HEK293 (cell line): ENCODE data around the gene MOSPD3.
A peak's percentile ranks its signal among the peaks of the same experiment; 100 is the strongest.

Experiments
- CTCF ChIA-PET: fragments of 350-600 bp; formaldehyde crosslinking; extraction: SDS; loops from one replicate; lab custom pipeline; 2021; ENCODE audit warnings: antibody characterized with exemption; lab: Yijun Ruan, JAX
- POLR2A ChIA-PET: fragments of 300-600 bp; formaldehyde crosslinking; extraction: SDS; loops from one replicate; lab custom pipeline; 2020; ENCODE audit warnings: antibody characterized with exemption, inconsistent platforms; lab: Yijun Ruan, JAX
- H3K27ac ChIP-seq: fragments of 200-500 bp; sonication (Bioruptor generic); 2 replicates; pipeline ENCODE4 v1.5.1; 2014; ENCODE audit warnings: low read depth, low read length, control low read depth, inconsistent platforms; ENCODE audit errors: extremely low read depth
- H3K36me3 ChIP-seq, 2 experiments: fragments of 200-500 bp in 1 of 2; sonication (Bioruptor generic) in 1 of 2; 1 replicate in 1 of 2; 2 replicates in 1 of 2; pipeline ENCODE4 v1.5.1; 2014 to 2017; ENCODE audit warnings: inconsistent platforms in 2 of 2, low read length in 2 of 2; ENCODE audit not compliant: control insufficient read depth in 2 of 2, insufficient read depth in 1 of 2
- H3K4me1 ChIP-seq: fragments of 200-500 bp; sonication (Bioruptor generic); 2 replicates; pipeline ENCODE4 v1.5.1; 2014; ENCODE audit warnings: mild to moderate bottlenecking, low read length, inconsistent platforms; ENCODE audit not compliant: control insufficient read depth, insufficient read depth
- H3K4me3 ChIP-seq: 2 replicates; pipeline ENCODE4 v1.5.1; 2011; ENCODE audit warnings: low read depth, mild to moderate bottlenecking, control low read depth, low read length, moderate library complexity
- H3K9me3 ChIP-seq: fragments of 200-500 bp; sonication (Bioruptor generic); 2 replicates; pipeline ENCODE4 v1.5.1; 2014; ENCODE audit warnings: low read depth, low read length, inconsistent platforms; ENCODE audit not compliant: control insufficient read depth, insufficient read depth
- GLI2 ChIP-seq: fragments of 450-650 bp; formaldehyde crosslinking; IDR thresholded peaks from 2 replicates; pipeline ENCODE4; 2017; ENCODE audit warnings: missing biosample characterization, missing genetic modification characterization, low read depth, borderline replicate concordance
- GLI4 ChIP-seq: fragments of 450-650 bp; formaldehyde crosslinking; IDR thresholded peaks from 2 replicates; pipeline ENCODE4 v1.5.1; 2016; ENCODE audit warnings: missing biosample characterization, missing genetic modification characterization
- GLIS2 ChIP-seq: fragments of 450-650 bp; formaldehyde crosslinking; IDR thresholded peaks from 2 replicates; pipeline ENCODE4 v1.5.1; 2016; ENCODE audit warnings: missing biosample characterization, missing genetic modification characterization
- HOXA7 ChIP-seq: sonication (generic); formaldehyde crosslinking; IDR thresholded peaks from 2 replicates; pipeline ENCODE4 v1.8.1; 2022; ENCODE audit warnings: missing genetic modification reagents, borderline replicate concordance
- KLF8 ChIP-seq: fragments of 450-650 bp; formaldehyde crosslinking; IDR thresholded peaks from 2 replicates; pipeline ENCODE4 v1.5.1; 2016; ENCODE audit warnings: missing biosample characterization, missing genetic modification characterization
- SP3 ChIP-seq: fragments of 450-650 bp; formaldehyde crosslinking; IDR thresholded peaks from 2 replicates; pipeline ENCODE4 v1.5.1; 2016; ENCODE audit warnings: missing biosample characterization, missing genetic modification characterization
- ZEB2 ChIP-seq: fragments of 450-650 bp; formaldehyde crosslinking; IDR thresholded peaks from 2 replicates; pipeline ENCODE4 v1.5.1; 2016; ENCODE audit warnings: missing biosample characterization, missing genetic modification characterization
- ZFP69B ChIP-seq: fragments of 450-650 bp; formaldehyde crosslinking; IDR thresholded peaks from 2 replicates; pipeline ENCODE4 v1.5.1; 2016; ENCODE audit warnings: missing biosample characterization, missing genetic modification characterization
- ZNF133 ChIP-seq: fragments of 450-650 bp; formaldehyde crosslinking; IDR thresholded peaks from 2 replicates; pipeline ENCODE4 v1.5.1; 2016; ENCODE audit warnings: missing biosample characterization, missing genetic modification characterization
- ZNF16 ChIP-seq: fragments of 450-650 bp; formaldehyde crosslinking; IDR thresholded peaks from 2 replicates; pipeline ENCODE4 v1.5.1; 2016; ENCODE audit warnings: low read depth, missing biosample characterization, missing genetic modification characterization
- ZNF175 ChIP-seq: fragments of 450-650 bp; formaldehyde crosslinking; IDR thresholded peaks from 2 replicates; pipeline ENCODE4 v1.5.1; 2016; ENCODE audit warnings: missing biosample characterization, missing genetic modification characterization
- ZNF211 ChIP-seq: fragments of 450-650 bp; formaldehyde crosslinking; IDR thresholded peaks from 2 replicates; pipeline ENCODE4 v1.5.1; 2016; ENCODE audit warnings: low read depth, missing biosample characterization, missing genetic modification characterization
- ZNF221 ChIP-seq: fragments of 450-650 bp; formaldehyde crosslinking; IDR thresholded peaks from 2 replicates; pipeline ENCODE4 v1.5.1; 2017; ENCODE audit warnings: missing biosample characterization, missing genetic modification characterization, borderline replicate concordance
- ZNF23 ChIP-seq: fragments of 450-650 bp; formaldehyde crosslinking; IDR thresholded peaks from 2 replicates; pipeline ENCODE4 v1.5.1; 2016; ENCODE audit warnings: missing biosample characterization, missing genetic modification characterization, borderline replicate concordance
- ZNF248 ChIP-seq: fragments of 450-650 bp; formaldehyde crosslinking; IDR thresholded peaks from 2 replicates; pipeline ENCODE4 v1.5.1; 2017; ENCODE audit warnings: missing biosample characterization, missing genetic modification characterization
- ZNF266 ChIP-seq: fragments of 450-650 bp; formaldehyde crosslinking; IDR thresholded peaks from 2 replicates; pipeline ENCODE4 v1.5.1; 2016; ENCODE audit warnings: missing biosample characterization, missing genetic modification characterization, low read depth
- ZNF391 ChIP-seq: fragments of 450-650 bp; formaldehyde crosslinking; IDR thresholded peaks from 2 replicates; pipeline ENCODE4 v1.5.1; 2016; ENCODE audit warnings: low read depth, missing biosample characterization, missing genetic modification characterization, borderline replicate concordance
- ZNF394 ChIP-seq: fragments of 450-650 bp; formaldehyde crosslinking; IDR thresholded peaks from 2 replicates; pipeline ENCODE4 v1.5.1; 2016; ENCODE audit warnings: missing biosample characterization, missing genetic modification characterization, mild to moderate bottlenecking, moderate library complexity, borderline replicate concordance
- ZNF423 ChIP-seq: fragments of 450-650 bp; formaldehyde crosslinking; IDR thresholded peaks from 2 replicates; pipeline ENCODE4 v1.5.1; 2016; ENCODE audit warnings: missing biosample characterization, missing genetic modification characterization
- ZNF48 ChIP-seq: fragments of 450-650 bp; formaldehyde crosslinking; IDR thresholded peaks from 2 replicates; pipeline ENCODE4 v1.5.1; 2016; ENCODE audit warnings: missing biosample characterization, missing genetic modification characterization
- ZNF501 ChIP-seq: fragments of 450-650 bp; formaldehyde crosslinking; IDR thresholded peaks from 2 replicates; pipeline ENCODE4 v1.5.1; 2016; ENCODE audit warnings: missing biosample characterization, missing genetic modification characterization
- ZNF514 ChIP-seq: fragments of 450-650 bp; formaldehyde crosslinking; IDR thresholded peaks from 2 replicates; pipeline ENCODE4 v1.5.1; 2016; ENCODE audit warnings: missing biosample characterization, missing genetic modification characterization
- ZNF548 ChIP-seq: fragments of 450-650 bp; formaldehyde crosslinking; IDR thresholded peaks from 2 replicates; pipeline ENCODE4 v1.5.1; 2016; ENCODE audit warnings: missing biosample characterization, missing genetic modification characterization
- ZNF549 ChIP-seq: fragments of 450-650 bp; IDR thresholded peaks from 2 replicates; pipeline ENCODE4 v1.5.1; 2018; ENCODE audit warnings: missing biosample characterization, missing genetic modification characterization, mild to moderate bottlenecking, inconsistent platforms, moderate library complexity
- ZNF585B ChIP-seq: fragments of 450-650 bp; formaldehyde crosslinking; IDR thresholded peaks from 2 replicates; pipeline ENCODE4 v1.5.1; 2016; ENCODE audit warnings: missing biosample characterization, missing genetic modification characterization
- ZNF621 ChIP-seq: fragments of 450-650 bp; formaldehyde crosslinking; IDR thresholded peaks from 2 replicates; pipeline ENCODE4 v1.5.1; 2017; ENCODE audit warnings: missing biosample characterization, missing genetic modification characterization
- ZNF626 ChIP-seq: fragments of 450-650 bp; sonication (Bioruptor Pico); formaldehyde crosslinking; IDR thresholded peaks from 2 replicates; pipeline ENCODE4 v1.5.1; 2018; ENCODE audit warnings: missing biosample characterization, missing genetic modification characterization, inconsistent platforms
- ZNF670 ChIP-seq: fragments of 450-650 bp; formaldehyde crosslinking; IDR thresholded peaks from 2 replicates; pipeline ENCODE4 v1.5.1; 2016; ENCODE audit warnings: missing biosample characterization, missing genetic modification characterization, low read depth
- ZNF776 ChIP-seq: fragments of 450-650 bp; formaldehyde crosslinking; IDR thresholded peaks from 2 replicates; pipeline ENCODE4 v1.5.0; 2017; ENCODE audit warnings: missing biosample characterization, missing genetic modification characterization, borderline replicate concordance
- ZSCAN23 ChIP-seq: fragments of 450-650 bp; formaldehyde crosslinking; IDR thresholded peaks from 2 replicates; pipeline ENCODE4 v1.5.1; 2016; ENCODE audit warnings: missing biosample characterization, missing genetic modification characterization
- ZSCAN30 ChIP-seq: fragments of 450-650 bp; IDR thresholded peaks from 2 replicates; pipeline ENCODE4 v1.5.1; 2018; ENCODE audit warnings: missing biosample characterization, mild to moderate bottlenecking, missing genetic modification characterization, moderate library complexity
- TF ChIP-seq, protein P1 (sequence below): fragments of 450-650 bp; formaldehyde crosslinking; IDR thresholded peaks from 2 replicates; pipeline ENCODE4 v1.5.1; 2016; ENCODE audit warnings: missing biosample characterization, missing genetic modification characterization, low read depth
- TF ChIP-seq, protein P2 (sequence below): fragments of 450-650 bp; formaldehyde crosslinking; IDR thresholded peaks from 2 replicates; pipeline ENCODE4 v1.5.1; 2016; ENCODE audit warnings: missing biosample characterization, missing genetic modification characterization
- TF ChIP-seq, protein P3 (sequence below): fragments of 450-650 bp; formaldehyde crosslinking; IDR thresholded peaks from 2 replicates; pipeline ENCODE4 v1.5.1; 2016; ENCODE audit warnings: missing biosample characterization, missing genetic modification characterization
- TF ChIP-seq, protein P4 (sequence below): fragments of 450-650 bp; formaldehyde crosslinking; IDR thresholded peaks from 2 replicates; pipeline ENCODE4 v1.5.1; 2016; ENCODE audit warnings: missing biosample characterization, missing genetic modification characterization

MOSPD3 gene

DNA sequence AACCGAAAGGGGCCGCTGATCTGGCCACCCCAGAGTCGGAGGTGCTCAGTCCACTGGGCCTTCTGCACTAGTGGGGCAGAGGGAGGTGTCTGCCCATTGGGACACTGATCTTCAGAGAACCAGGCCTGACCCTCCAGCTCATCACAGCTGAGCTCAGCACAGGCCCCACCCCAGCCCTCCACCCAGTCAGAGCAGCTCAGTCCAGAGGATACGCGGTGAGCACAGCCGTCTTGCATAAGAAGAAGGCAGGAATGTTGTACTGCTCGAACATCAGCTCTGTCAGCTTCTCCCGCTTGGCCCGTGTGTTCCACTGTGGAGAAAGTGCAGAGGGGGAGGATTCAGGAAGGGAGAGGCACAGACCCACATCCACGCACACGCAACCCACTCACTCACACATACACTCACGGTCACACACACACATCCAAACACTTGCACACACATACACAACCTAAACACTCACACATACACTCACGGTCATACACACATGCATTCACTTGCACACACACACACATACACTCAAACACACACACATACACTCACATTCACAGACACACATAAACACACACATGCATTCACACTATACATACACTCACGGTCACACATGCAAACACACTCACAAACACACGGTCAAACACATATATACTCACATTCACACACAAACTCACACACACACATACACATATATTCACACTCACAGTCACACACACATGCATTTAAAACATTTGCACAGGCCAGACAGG is 37.7 kb downstream of the MOSPD3 start:
- Histone ChIP-seq H3K4me3 (no peak overlapping the region), H3K27ac (no peak overlapping the region), H3K9me3 (no peaks in the 10 kb centered on the region), H3K4me1 (no peaks in the 10 kb centered on the region), H3K36me3 (no peaks in the 10 kb centered on the region)
- POLR2A ChIA-PET: interaction anchor here (1.3 kb wide), 1 partner anchor 64 kb away, joined by 10 read pairs; the partner anchor contains the start of genes FBXO24 and LRCH4
- CTCF ChIA-PET: interaction anchor here (0.6 kb wide), 1 partner anchor 1177 kb away, joined by 4 read pairs; no protein-coding TSS in a partner anchor
- TF ChIP-seq ZEB2 (tag by site-specific recombination): no peak
- no peak; the same call in 1 of the 2 replicates for TF ChIP-seq GLI4 (tag by site-specific recombination)
- no peak for TF ChIP-seq GLIS2 (tag by site-specific recombination)
- TF ChIP-seq ZSCAN30 (tag by site-specific recombination): no peak
- no peak for TF ChIP-seq ZNF391 (tag by site-specific recombination)
- peak; percentile 71; the same call in 1 of the 2 replicates for TF ChIP-seq ZNF248 (tag by site-specific recombination)
- TF ChIP-seq ZNF48 (tag by site-specific recombination): no peak
- TF ChIP-seq ZNF501 (tag by site-specific recombination): no peak
- TF ChIP-seq ZNF175 (tag by site-specific recombination): no peak
- TF ChIP-seq, protein P1, sequence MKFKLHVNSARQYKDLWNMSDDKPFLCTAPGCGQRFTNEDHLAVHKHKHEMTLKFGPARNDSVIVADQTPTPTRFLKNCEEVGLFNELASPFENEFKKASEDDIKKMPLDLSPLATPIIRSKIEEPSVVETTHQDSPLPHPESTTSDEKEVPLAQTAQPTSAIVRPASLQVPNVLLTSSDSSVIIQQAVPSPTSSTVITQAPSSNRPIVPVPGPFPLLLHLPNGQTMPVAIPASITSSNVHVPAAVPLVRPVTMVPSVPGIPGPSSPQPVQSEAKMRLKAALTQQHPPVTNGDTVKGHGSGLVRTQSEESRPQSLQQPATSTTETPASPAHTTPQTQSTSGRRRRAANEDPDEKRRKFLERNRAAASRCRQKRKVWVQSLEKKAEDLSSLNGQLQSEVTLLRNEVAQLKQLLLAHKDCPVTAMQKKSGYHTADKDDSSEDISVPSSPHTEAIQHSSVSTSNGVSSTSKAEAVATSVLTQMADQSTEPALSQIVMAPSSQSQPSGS (tag by site-specific recombination): no peak
- TF ChIP-seq, protein P2, sequence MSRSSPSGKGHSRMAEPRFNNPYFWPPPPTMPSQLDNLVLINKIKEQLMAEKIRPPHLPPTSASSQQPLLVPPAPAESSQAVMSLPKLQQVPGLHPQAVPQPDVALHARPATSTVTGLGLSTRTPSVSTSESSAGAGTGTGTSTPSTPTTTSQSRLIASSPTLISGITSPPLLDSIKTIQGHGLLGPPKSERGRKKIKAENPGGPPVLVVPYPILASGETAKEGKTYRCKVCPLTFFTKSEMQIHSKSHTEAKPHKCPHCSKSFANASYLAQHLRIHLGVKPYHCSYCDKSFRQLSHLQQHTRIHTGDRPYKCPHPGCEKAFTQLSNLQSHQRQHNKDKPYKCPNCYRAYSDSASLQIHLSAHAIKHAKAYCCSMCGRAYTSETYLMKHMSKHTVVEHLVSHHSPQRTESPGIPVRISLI (tag by site-specific recombination): no peak
- no peak for TF ChIP-seq ZNF221 (tag by site-specific recombination)
- 0 out of 2 replicates have a peak, but pooled peaks have one; percentile 47 for TF ChIP-seq ZNF670 (tag by site-specific recombination)
- TF ChIP-seq ZNF266 (tag by site-specific recombination): no peak
- TF ChIP-seq ZNF16 (tag by site-specific recombination): no peak
- no peak for TF ChIP-seq ZNF548 (tag by site-specific recombination)
- no peak for TF ChIP-seq SP3 (tag by site-specific recombination)
- TF ChIP-seq ZNF776 (tag by site-specific recombination): no peak
- TF ChIP-seq ZSCAN23 (tag by site-specific recombination): no peak
- TF ChIP-seq ZNF514: no peak
- TF ChIP-seq ZNF585B (tag by site-specific recombination): no peak
- no peak for TF ChIP-seq ZNF626 (tag by site-specific recombination)
- TF ChIP-seq ZNF549: no peak
- TF ChIP-seq ZNF211: no peak
- TF ChIP-seq, protein P3, sequence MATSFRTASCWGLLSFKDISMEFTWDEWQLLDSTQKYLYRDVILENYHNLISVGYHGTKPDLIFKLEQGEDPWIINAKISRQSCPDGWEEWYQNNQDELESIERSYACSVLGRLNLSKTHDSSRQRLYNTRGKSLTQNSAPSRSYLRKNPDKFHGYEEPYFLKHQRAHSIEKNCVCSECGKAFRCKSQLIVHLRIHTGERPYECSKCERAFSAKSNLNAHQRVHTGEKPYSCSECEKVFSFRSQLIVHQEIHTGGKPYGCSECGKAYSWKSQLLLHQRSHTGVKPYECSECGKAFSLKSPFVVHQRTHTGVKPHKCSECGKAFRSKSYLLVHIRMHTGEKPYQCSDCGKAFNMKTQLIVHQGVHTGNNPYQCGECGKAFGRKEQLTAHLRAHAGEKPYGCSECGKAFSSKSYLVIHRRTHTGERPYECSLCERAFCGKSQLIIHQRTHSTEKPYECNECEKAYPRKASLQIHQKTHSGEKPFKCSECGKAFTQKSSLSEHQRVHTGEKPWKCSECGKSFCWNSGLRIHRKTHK: no peak
- no peak for TF ChIP-seq GLI2
- TF ChIP-seq, protein P4, sequence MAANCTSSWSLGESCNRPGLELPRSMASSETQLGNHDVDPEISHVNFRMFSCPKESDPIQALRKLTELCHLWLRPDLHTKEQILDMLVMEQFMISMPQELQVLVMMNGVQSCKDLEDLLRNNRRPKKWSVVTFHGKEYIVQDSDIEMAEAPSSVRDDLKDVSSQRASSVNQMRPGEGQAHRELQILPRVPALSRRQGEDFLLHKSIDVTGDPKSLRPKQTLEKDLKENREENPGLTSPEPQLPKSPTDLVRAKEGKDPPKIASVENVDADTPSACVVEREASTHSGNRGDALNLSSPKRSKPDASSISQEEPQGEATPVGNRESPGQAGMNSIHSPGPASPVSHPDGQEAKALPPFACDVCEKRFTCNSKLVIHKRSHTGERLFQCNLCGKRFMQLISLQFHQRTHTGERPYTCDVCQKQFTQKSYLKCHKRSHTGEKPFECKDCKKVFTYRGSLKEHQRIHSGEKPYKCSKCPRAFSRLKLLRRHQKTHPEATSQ (tag by site-specific recombination): no peak
- peak; percentile 17; the same call in 1 of the 2 replicates for TF ChIP-seq ZNF394 (tag by site-specific recombination)
- no peak for TF ChIP-seq HOXA7 (CRISPR knock-in tag)
- no peak for TF ChIP-seq ZNF23 (tag by site-specific recombination)
- no peak for TF ChIP-seq ZNF133 (tag by site-specific recombination)
- TF ChIP-seq ZNF621 (tag by site-specific recombination): 0 out of 2 replicates have a peak, but pooled peaks have one; percentile 20
- no peak for TF ChIP-seq ZNF423 (tag by site-specific recombination)
- TF ChIP-seq ZFP69B (tag by site-specific recombination): no peak
- no peak for TF ChIP-seq KLF8 (tag by site-specific recombination)
